Neural cell (in vitro differentiated cells): ENCODE results near the gene SEPTIN5. TPM values are rescaled to one million over a fixed set of nuclear protein-coding genes. Genes with fewer than 3 reads are reported as not detected.

Experiments used
- H2AFZ ChIP-seq: fragments of 200-600, 300-800 bp; sonication (generic), shearing (Covaris generic); 2 replicates; pipeline ENCODE4 v1.6.0; 2014; ENCODE audit warnings: low read depth, mild to moderate bottlenecking, antibody characterized with exemption, low read length, moderate library complexity
- H3F3A ChIP-seq: fragments of 200-600 bp; shearing (Covaris generic); 2 replicates; pipeline ENCODE4 v1.6.1; 2016; ENCODE audit warnings: mild to moderate bottlenecking, moderate library complexity, mixed read lengths, antibody characterized with exemption, low read length; ENCODE audit not compliant: insufficient read depth, poor library complexity, severe bottlenecking
- H3K27ac ChIP-seq: fragments of 200-600, 300-800 bp; sonication (generic), shearing (Covaris generic); 2 replicates; pipeline ENCODE4 v1.5.1; 2014; ENCODE audit warnings: mild to moderate bottlenecking, low read length, moderate library complexity
- H3K27me3 ChIP-seq: fragments of 300-800, 200-600 bp; sonication (generic), shearing (Covaris generic); 2 replicates; pipeline ENCODE4 v1.6.0; 2014; ENCODE audit warnings: mild to moderate bottlenecking, low read depth, low read length, moderate library complexity; ENCODE audit not compliant: insufficient read depth
- H3K36me3 ChIP-seq: fragments of 300-800, 200-600 bp; sonication (generic), shearing (Covaris generic); 2 replicates; pipeline ENCODE4 v1.5.1; 2014; ENCODE audit warnings: mild to moderate bottlenecking, antibody characterized with exemption, low read length, moderate library complexity; ENCODE audit not compliant: insufficient read depth
- H3K4me2 ChIP-seq: fragments of 300-800, 200-600 bp; sonication (generic), shearing (Covaris generic); 2 replicates; pipeline ENCODE4 v1.6.0; 2014; ENCODE audit warnings: mild to moderate bottlenecking, low read length
- H3K4me3 ChIP-seq: fragments of 300-800, 200-600 bp; sonication (generic), shearing (Covaris generic); 2 replicates; pipeline ENCODE4 v1.5.1; 2014; ENCODE audit warnings: mild to moderate bottlenecking, low read length, moderate library complexity
- H3K79me2 ChIP-seq: fragments of 200-600 bp; shearing (Covaris generic); replicated peaks from 2 replicates; pipeline ENCODE4 v1.6.0; 2014; ENCODE audit warnings: mild to moderate bottlenecking, low read length, moderate library complexity; ENCODE audit not compliant: insufficient read depth
- H3K9ac ChIP-seq: fragments of 300-800, 200-600 bp; sonication (generic), shearing (Covaris generic); 2 replicates; pipeline ENCODE4 v1.6.1; 2016; ENCODE audit warnings: mild to moderate bottlenecking, low read length, mixed read lengths
- H3K9me2 ChIP-seq: fragments of 200-600 bp; shearing (Covaris generic); 2 replicates; pipeline ENCODE4 v1.6.1; 2016; ENCODE audit warnings: mild to moderate bottlenecking, low read length, mixed read lengths; ENCODE audit not compliant: insufficient read depth
- H3K9me3 ChIP-seq: fragments of 200-600, 300-800 bp; sonication (generic), shearing (Covaris generic); 2 replicates; pipeline ENCODE4 v1.6.1; 2016; ENCODE audit warnings: mild to moderate bottlenecking, mixed run types, low read length, moderate library complexity, mixed read lengths
- H4K20me1 ChIP-seq: fragments of 200-600 bp; shearing (Covaris generic); 2 replicates; pipeline ENCODE4 v1.6.1; 2016; ENCODE audit warnings: mild to moderate bottlenecking, mixed run types; ENCODE audit not compliant: insufficient read depth
- CTCF ChIP-seq: fragments of 450-650 bp; IDR thresholded peaks from 2 replicates; pipeline ENCODE4 v1.5.1; 2014; ENCODE audit warnings: antibody characterized with exemption, mild to moderate bottlenecking, moderate library complexity; ENCODE audit not compliant: poor library complexity, severe bottlenecking
- EP300 ChIP-seq: fragments of 450-650 bp; conservative IDR thresholded peaks from 2 replicates; pipeline ENCODE4 v1.6.1; 2014; ENCODE audit warnings: antibody characterized with exemption, mild to moderate bottlenecking, moderate library complexity; ENCODE audit not compliant: poor library complexity, severe bottlenecking
- EZH2 ChIP-seq: fragments of 200-600, 300-800 bp; shearing (Covaris generic), sonication (generic); IDR thresholded peaks from 2 replicates; pipeline ENCODE4 v1.6.1; 2014; ENCODE audit warnings: antibody characterized with exemption, low read length, borderline replicate concordance, mild to moderate bottlenecking; ENCODE audit not compliant: insufficient read depth, poor library complexity, severe bottlenecking
- MXI1 ChIP-seq: fragments of 450-650 bp; conservative IDR thresholded peaks from 2 replicates; pipeline ENCODE4 v1.6.1; 2014; ENCODE audit warnings: antibody characterized with exemption, mild to moderate bottlenecking; ENCODE audit not compliant: poor library complexity, severe bottlenecking
- POLR2AphosphoS5 ChIP-seq: IDR thresholded peaks from 2 replicates; pipeline ENCODE4 v1.6.1; 2012
- RAD21 ChIP-seq: fragments of 450-650 bp; conservative IDR thresholded peaks from 2 replicates; pipeline ENCODE4 v1.6.1; 2014; ENCODE audit warnings: antibody characterized with exemption, mild to moderate bottlenecking, moderate library complexity
- REST ChIP-seq: IDR thresholded peaks from 2 replicates; pipeline ENCODE4 v1.6.1; 2012; ENCODE audit warnings: borderline replicate concordance
- SMC3 ChIP-seq: fragments of 450-650 bp; conservative IDR thresholded peaks from 2 replicates; pipeline ENCODE4 v1.6.1; 2014; ENCODE audit warnings: antibody characterized with exemption, mild to moderate bottlenecking, moderate library complexity; ENCODE audit not compliant: poor library complexity
- TAF1 ChIP-seq: IDR thresholded peaks from 2 replicates; pipeline ENCODE4 v1.6.1; 2012; ENCODE audit warnings: low read depth
- polyA plus RNA-seq: library from polyadenylated mRNA; depleted of rRNA; stranded (reverse); fragments of >200 nt; gene quantifications from 2 replicates; pipeline ENCODE4 v1.2.3, GENCODE V29; 2014

Gene SEPTIN5
- polyA plus RNA-seq, 1 donor from 2014 or later: 166 TPM

GRCh38 chr22:19710020-19710768 lies 4.1 kb upstream of the SEPTIN5 start:
- Histone ChIP-seq H3K36me3 (no peaks in the 10 kb centered on the region), H3K79me2 (peaks cover 5% of the 10 kb centered on the region), H2AFZ (no peak overlapping the region), H3K9me2 (no peaks in the 10 kb centered on the region), H3K27me3 (no peaks in the 10 kb centered on the region), H3K27ac (no peak overlapping the region), H4K20me1 (no peaks in the 10 kb centered on the region), H3F3A (no peaks in the 10 kb centered on the region), H3K4me2 (no peak overlapping the region), H3K9me3 (no peaks in the 10 kb centered on the region), H3K9ac (no peak overlapping the region), H3K4me3 (no peak overlapping the region)
- no peak for TF ChIP-seq EZH2
- TF ChIP-seq TAF1: no peak
- no peak for TF ChIP-seq CTCF
- no peak for TF ChIP-seq EP300
- TF ChIP-seq RAD21: no peak
- TF ChIP-seq REST: no peak
- TF ChIP-seq MXI1: no peak
- TF ChIP-seq POLR2AphosphoS5: no peak
- TF ChIP-seq SMC3: no peak

GRCh38 chr22:19710769-19711106 lies 3.6 kb upstream of the SEPTIN5 start:
- no peaks in the 10 kb centered on the region for H3K9me3 ChIP-seq
- H3K9me2 ChIP-seq: no peaks in the 10 kb centered on the region
- TF ChIP-seq EZH2 (no peak), MXI1 (no peak), POLR2AphosphoS5 (no peak), EP300 (no peak), CTCF (no peak), RAD21 (no peak), SMC3 (no peak), TAF1 (no peak), REST (no peak)
- H2AFZ ChIP-seq: no peak overlapping the region
- no peaks in the 10 kb centered on the region for H3K36me3 ChIP-seq
- no peak overlapping the region for H3K4me2 ChIP-seq
- H3K79me2 ChIP-seq: peaks cover 8% of the 10 kb centered on the region
- H3K27ac ChIP-seq: no peak overlapping the region
- H3K27me3 ChIP-seq: no peaks in the 10 kb centered on the region
- no peaks in the 10 kb centered on the region for H3F3A ChIP-seq
- no peaks in the 10 kb centered on the region for H4K20me1 ChIP-seq
- no peak overlapping the region for H3K9ac ChIP-seq
- H3K4me3 ChIP-seq: no peak overlapping the region
